Uterus (tissue), 4 donors: ENCODE measurements around the gene RBM15. TPM values are rescaled to one million over a fixed set of nuclear protein-coding genes. Genes with fewer than 3 reads are reported as not detected.

Experiments
- DNase-seq, 2 donors: peaks; one replicate each; pipeline ENCODE4 v3.0.0-alpha.2; 2019 to 2020
- H3K27ac ChIP-seq, 2 donors: fragments of 200-600 bp; sonication (generic); 1 replicate in 1 of 2; 2 replicates in 1 of 2; pipeline ENCODE4 v1.5.1; 2016 to 2018
- H3K27me3 ChIP-seq, 2 donors: fragments of 200-600 bp; sonication (generic); one replicate each; pipeline ENCODE4 v1.5.1; 2018 to 2019; ENCODE audit warnings: control low read depth in 1 of 2
- H3K36me3 ChIP-seq, 2 donors: fragments of 200-600 bp; sonication (generic); one replicate each; pipeline ENCODE4 v1.5.1; 2019; ENCODE audit warnings: control low read depth in 1 of 2
- H3K4me1 ChIP-seq, 2 donors: fragments of 200-600 bp; sonication (generic); one replicate each; pipeline ENCODE4 v1.5.1; 2018 to 2019; ENCODE audit warnings: control low read depth in 1 of 2
- H3K4me3 ChIP-seq, 2 donors: fragments of 200-600 bp; sonication (generic); 1 replicate in 1 of 2; 2 replicates in 1 of 2; pipeline ENCODE4 v1.5.1; 2018 to 2019; ENCODE audit warnings: mild to moderate bottlenecking in 1 of 2
- H3K9me3 ChIP-seq, 2 donors: fragments of 200-600 bp; sonication (generic); one replicate each; pipeline ENCODE4 v1.5.1; 2019; ENCODE audit warnings: control low read depth in 1 of 2
- CTCF ChIP-seq, 4 experiments: fragments of 200-600 bp in 2 of 4; fragments of 450-650 bp in 2 of 4; sonication (generic) in 2 of 4; IDR thresholded peaks; one replicate each; pipeline ENCODE4 v1.5.1; 2016 to 2019; ENCODE audit warnings: antibody characterized with exemption in 4 of 4, mild to moderate bottlenecking in 2 of 4, moderate library complexity in 1 of 4
- POLR2A ChIP-seq, 2 donors: fragments of 450-650 bp; IDR thresholded peaks; one replicate each; pipeline ENCODE4 v1.6.1; 2016; ENCODE audit warnings: antibody characterized with exemption in 2 of 2, mild to moderate bottlenecking in 1 of 2, moderate library complexity in 1 of 2
- intact Hi-C: fragments of 100-400 bp; cut with DNase I; formaldehyde crosslinking; loops from one replicate; pipeline ENCODE4 v1.15.1; 2023; ENCODE audit warnings: low total_unique reads
- total RNA-seq, 4 donors: library from RNA; depleted of rRNA in 3 of 4; stranded (reverse); fragments of >200 nt in 3 of 4; gene quantifications; one replicate each; pipeline versions ENCODE4 v1.1.0 to v1.2.4, GENCODE V29; 2014 to 2023
- donor health status: DM: yes; HTN: yes; CAD: no.

Gene RBM15
- total RNA-seq, 4 donors from 2014 or later: 9.2 to 71.1 (median 20.8) TPM

- Histone ChIP-seq H3K27ac (peak overlapping the region in 1 of 2 donors; percentile 42), H3K36me3 (no peaks in the 10 kb centered on the region), H3K4me1 (no peaks in the 10 kb centered on the region), H3K4me3 (no peak overlapping the region), H3K27me3 (no peaks in the 10 kb centered on the region), H3K9me3 (no peaks in the 10 kb centered on the region)
- intact Hi-C loops: no loop called here
- TF ChIP-seq CTCF (IDR thresholded peaks at IDR 0.05): no peak
- DNase-seq: no peak
Measured at GRCh38 chr1:110307239-110307974, 31.8 kb upstream of the RBM15 start.

GRCh38 chr1:110308247-110308646 is 30.9 kb upstream of the RBM15 start:
- Histone ChIP-seq H3K27ac (peak overlapping the region in 1 of 2 donors; percentile 42), H3K4me1 (no peaks in the 10 kb centered on the region), H3K4me3 (no peak overlapping the region), H3K36me3 (no peaks in the 10 kb centered on the region), H3K9me3 (no peaks in the 10 kb centered on the region), H3K27me3 (no peaks in the 10 kb centered on the region)
- DNase-seq: no peak
- intact Hi-C loops: no loop called here
- TF ChIP-seq CTCF (IDR thresholded peaks at IDR 0.05) (no peak), POLR2A (IDR thresholded peaks at IDR 0.05) (no peak)

- no peak overlapping the region for H3K27ac ChIP-seq
- H3K9me3 ChIP-seq: no peaks in the 10 kb centered on the region
- no peak overlapping the region for H3K4me3 ChIP-seq
- H3K4me1 ChIP-seq: no peaks in the 10 kb centered on the region
- no peaks in the 10 kb centered on the region for H3K36me3 ChIP-seq
- DNase-seq: no peak
- intact Hi-C loops: no loop called here
- TF ChIP-seq CTCF (IDR thresholded peaks at IDR 0.05) (no peak), POLR2A (IDR thresholded peaks at IDR 0.05) (no peak)
- H3K27me3 ChIP-seq: no peaks in the 10 kb centered on the region
Measured at GRCh38 chr1:110309139-110309538, 30.0 kb upstream of the RBM15 start.

GRCh38 chr1:110309767-110310166 is 29.4 kb upstream of the RBM15 start:
- intact Hi-C loops: loop anchor here (10.0 kb wide), 1 partner anchor 155 kb away; no protein-coding TSS in a partner anchor
- Histone ChIP-seq H3K9me3 (no peaks in the 10 kb centered on the region), H3K36me3 (no peaks in the 10 kb centered on the region), H3K4me3 (no peak overlapping the region), H3K27ac (no peak overlapping the region), H3K27me3 (no peaks in the 10 kb centered on the region), H3K4me1 (no peaks in the 10 kb centered on the region)
- no peak for DNase-seq
- no peak for TF ChIP-seq CTCF (IDR thresholded peaks at IDR 0.05)
- TF ChIP-seq POLR2A (IDR thresholded peaks at IDR 0.05): no peak

- Histone ChIP-seq H3K27me3 (no peaks in the 10 kb centered on the region), H3K4me1 (no peaks in the 10 kb centered on the region), H3K9me3 (no peaks in the 10 kb centered on the region), H3K36me3 (no peaks in the 10 kb centered on the region), H3K4me3 (no peak overlapping the region), H3K27ac (no peak overlapping the region)
- TF ChIP-seq CTCF (IDR thresholded peaks at IDR 0.05): no peak
- no peak for TF ChIP-seq POLR2A (IDR thresholded peaks at IDR 0.05)
- intact Hi-C loops: loop anchor here (10.0 kb wide), 1 partner anchor 155 kb away; no protein-coding TSS in a partner anchor
- DNase-seq: no peak
Measured at GRCh38 chr1:110310300-110310699, 28.9 kb upstream of the RBM15 start.
